Measurements from ENCODE around the gene PTPRN2.

Gene PTPRN2

GRCh38 chr7:157628456-157628855 is 959.2 kb downstream of the PTPRN2 start:
- in situ Hi-C loops (cut with MboI; ENCODE audit: low sequenced_read_pairs, unreplicated experiment) = no loop called here
- TF ChIP-seq, protein P1, sequence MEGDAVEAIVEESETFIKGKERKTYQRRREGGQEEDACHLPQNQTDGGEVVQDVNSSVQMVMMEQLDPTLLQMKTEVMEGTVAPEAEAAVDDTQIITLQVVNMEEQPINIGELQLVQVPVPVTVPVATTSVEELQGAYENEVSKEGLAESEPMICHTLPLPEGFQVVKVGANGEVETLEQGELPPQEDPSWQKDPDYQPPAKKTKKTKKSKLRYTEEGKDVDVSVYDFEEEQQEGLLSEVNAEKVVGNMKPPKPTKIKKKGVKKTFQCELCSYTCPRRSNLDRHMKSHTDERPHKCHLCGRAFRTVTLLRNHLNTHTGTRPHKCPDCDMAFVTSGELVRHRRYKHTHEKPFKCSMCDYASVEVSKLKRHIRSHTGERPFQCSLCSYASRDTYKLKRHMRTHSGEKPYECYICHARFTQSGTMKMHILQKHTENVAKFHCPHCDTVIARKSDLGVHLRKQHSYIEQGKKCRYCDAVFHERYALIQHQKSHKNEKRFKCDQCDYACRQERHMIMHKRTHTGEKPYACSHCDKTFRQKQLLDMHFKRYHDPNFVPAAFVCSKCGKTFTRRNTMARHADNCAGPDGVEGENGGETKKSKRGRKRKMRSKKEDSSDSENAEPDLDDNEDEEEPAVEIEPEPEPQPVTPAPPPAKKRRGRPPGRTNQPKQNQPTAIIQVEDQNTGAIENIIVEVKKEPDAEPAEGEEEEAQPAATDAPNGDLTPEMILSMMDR (IDR thresholded peaks at IDR 0.05; ENCODE audit: borderline replicate concordance, control extremely low read depth, extremely low read depth, insufficient read depth, missing control alignments) = no peak
- DNase-seq (ENCODE audit: low spot score) = no peak

DNA sequence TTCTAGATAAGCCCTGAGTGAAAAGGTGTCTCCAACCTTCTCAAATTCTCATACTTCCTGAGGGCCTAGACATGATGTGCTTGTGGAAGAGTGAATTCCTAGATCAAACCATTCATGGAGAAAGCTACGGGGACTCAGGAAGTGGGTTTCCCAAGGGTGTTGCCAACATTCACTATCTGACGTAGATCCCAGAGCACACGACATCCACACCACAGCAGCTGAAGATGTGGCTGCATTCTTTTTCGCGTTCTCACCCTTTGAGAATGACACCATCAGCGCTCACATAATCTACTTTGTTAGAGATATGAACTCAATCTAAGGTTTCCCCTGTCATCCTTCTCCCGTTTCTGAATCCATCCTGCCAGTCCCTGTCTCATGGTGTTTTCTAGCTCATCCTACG is 960.0 kb downstream of the PTPRN2 start:
- TF ChIP-seq, protein P1 (IDR thresholded peaks at IDR 0.05; ENCODE audit: borderline replicate concordance, control extremely low read depth, extremely low read depth, insufficient read depth, missing control alignments) = no peak
- no peak for DNase-seq (ENCODE audit: low spot score)
- in situ Hi-C loops (cut with MboI; ENCODE audit: low sequenced_read_pairs, unreplicated experiment) = no loop called here

- DNase-seq (ENCODE audit: low spot score) = no peak
- in situ Hi-C loops (cut with MboI; ENCODE audit: low sequenced_read_pairs, unreplicated experiment) = no loop called here
- TF ChIP-seq, protein P1 (IDR thresholded peaks at IDR 0.05; ENCODE audit: borderline replicate concordance, control extremely low read depth, extremely low read depth, insufficient read depth, missing control alignments) = no peak
Measured at GRCh38 chr7:157627033-157627432, 960.6 kb downstream of the PTPRN2 start.

DNA sequence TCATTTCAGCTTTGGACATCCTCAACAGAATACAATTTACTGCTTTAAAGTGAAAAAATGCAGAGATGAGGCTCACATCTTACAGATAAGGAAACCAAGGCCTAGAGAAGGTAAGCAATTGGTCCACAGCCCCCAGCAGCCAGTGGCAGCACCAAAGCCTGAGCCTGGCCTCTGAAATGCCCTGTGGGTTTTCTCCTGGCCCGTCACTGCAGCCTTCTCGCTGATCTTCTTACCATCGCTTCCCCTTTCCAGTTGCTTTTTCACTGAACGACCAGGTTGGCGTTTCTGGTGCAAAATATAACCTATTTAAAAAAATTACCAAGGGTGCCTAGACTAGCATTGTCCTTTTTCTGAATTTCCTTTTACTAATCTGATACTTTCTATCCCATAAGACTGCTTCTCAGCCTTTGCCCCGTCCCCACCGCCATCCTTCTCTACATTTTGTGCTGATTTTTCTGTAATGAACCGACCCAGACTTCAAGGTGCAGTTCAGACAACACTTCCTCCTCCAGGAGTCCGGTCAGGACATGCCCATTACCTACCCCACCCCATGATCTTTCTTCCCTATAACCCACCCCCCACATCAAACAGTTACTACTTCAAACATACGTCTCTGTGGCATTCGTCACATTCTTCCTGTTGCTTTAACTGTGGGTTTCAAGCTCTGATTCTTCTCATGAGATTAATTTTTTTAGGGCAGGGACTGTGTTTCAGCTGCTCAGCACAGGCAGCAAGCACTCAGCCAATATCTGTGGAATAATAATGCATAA is 961.5 kb downstream of the PTPRN2 start:
- in situ Hi-C loops (cut with MboI; ENCODE audit: low sequenced_read_pairs, unreplicated experiment) = no loop called here
- no peak for DNase-seq (ENCODE audit: low spot score)
- TF ChIP-seq, protein P1 (IDR thresholded peaks at IDR 0.05; ENCODE audit: borderline replicate concordance, control extremely low read depth, extremely low read depth, insufficient read depth, missing control alignments) = no peak

DNA sequence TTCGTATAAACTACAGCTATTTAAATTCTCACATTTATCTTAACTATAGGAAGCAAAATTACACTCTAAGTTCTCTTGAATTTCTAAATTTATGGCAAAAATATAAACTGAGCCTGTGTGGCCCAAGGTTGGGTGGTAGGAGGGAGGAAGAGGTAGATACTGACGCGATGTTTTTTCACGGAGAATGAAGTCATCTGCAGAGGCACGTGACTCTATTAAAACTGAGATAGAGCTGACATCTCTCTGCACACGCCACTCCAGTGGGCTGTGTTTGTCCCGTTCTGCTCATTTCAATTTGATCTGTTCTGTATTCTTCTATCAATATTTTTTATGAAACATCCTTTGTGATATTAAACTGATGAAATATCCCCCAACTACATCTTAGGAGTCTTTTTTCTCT is 964.1 kb downstream of the PTPRN2 start:
- DNase-seq (ENCODE audit: low spot score) = no peak
- TF ChIP-seq, protein P1 (IDR thresholded peaks at IDR 0.05; ENCODE audit: borderline replicate concordance, control extremely low read depth, extremely low read depth, insufficient read depth, missing control alignments) = no peak
- in situ Hi-C loops (cut with MboI; ENCODE audit: low sequenced_read_pairs, unreplicated experiment) = no loop called here

DNA sequence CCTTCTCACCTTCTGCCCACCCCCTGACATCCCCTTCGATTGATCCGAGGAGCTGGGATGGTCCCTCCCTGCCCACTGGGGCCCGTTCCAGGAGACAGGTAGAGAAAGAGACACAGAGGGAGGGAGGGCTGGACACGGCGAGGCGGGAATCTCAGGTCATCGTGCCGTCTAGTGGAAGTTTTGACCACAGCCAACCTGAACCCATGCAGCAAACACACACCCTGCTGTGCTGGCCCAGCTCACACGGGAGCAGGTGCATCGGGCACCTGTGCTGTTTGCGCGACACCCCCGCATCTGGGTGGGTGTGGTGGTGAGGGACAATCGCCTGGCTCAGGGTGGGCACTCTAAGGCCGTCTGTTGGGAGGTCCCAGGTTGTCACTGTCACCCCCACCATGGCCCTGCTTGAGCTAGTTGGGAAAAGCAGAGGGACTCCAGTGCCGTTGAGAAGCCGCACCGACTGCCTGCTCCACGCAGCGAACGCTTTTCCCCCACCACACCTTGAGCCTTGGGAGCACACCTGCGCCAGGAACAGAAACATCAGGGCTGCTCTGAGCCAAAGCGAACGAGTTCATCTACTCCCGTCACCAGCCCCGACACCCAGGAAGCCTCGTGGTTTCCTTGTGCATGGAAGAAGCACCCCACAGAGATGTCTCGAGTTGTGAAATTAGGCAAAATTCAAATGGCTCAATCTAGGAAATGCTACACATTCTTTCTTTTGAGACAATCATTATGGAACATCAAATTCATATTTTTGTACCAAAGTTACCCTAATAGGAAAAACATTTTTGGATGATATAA is 965.0 kb downstream of the PTPRN2 start:
- in situ Hi-C loops (cut with MboI; ENCODE audit: low sequenced_read_pairs, unreplicated experiment) = no loop called here
- no peak for DNase-seq (ENCODE audit: low spot score)
- TF ChIP-seq, protein P1 (IDR thresholded peaks at IDR 0.05; ENCODE audit: borderline replicate concordance, control extremely low read depth, extremely low read depth, insufficient read depth, missing control alignments) = no peak
